NCI-H2107 treated with DMSO at 0.1 percent for 48 hours (cell line): Measurements from ENCODE around the gene MTFR1L.
A peak's percentile ranks its signal among the peaks of the same experiment; 100 is the strongest.
"Not testable (repeated sequence)": the region's sequence is repeated elsewhere in the genome, so short reads cannot be mapped to it uniquely, and the experiment has no call there.

Experiments used
- DNase-seq: peaks from one replicate; lab custom pipeline; 2025; ENCODE audit not compliant: unreplicated experiment; lab: John Stamatoyannopoulos, UW

Gene MTFR1L

GRCh38 chr1:25825605-25826004 is 5.9 kb downstream of the MTFR1L start:
- DNase-seq, result no peak

GRCh38 chr1:25826571-25826970 is 6.8 kb downstream of the MTFR1L start:
- no peak for DNase-seq

GRCh38 chr1:25828491-25828890 is 8.7 kb downstream of the MTFR1L start:
- no peak for DNase-seq

- DNase-seq, result no peak
These were observed 9.3 kb downstream of the MTFR1L start for GRCh38 chr1:25829046-25829445.

GRCh38 chr1:25831569-25832196 is 11.9 kb downstream of the MTFR1L start:
- no peak for DNase-seq

GRCh38 chr1:25832336-25833037 is 12.7 kb downstream of the MTFR1L start:
- no peak for DNase-seq

GRCh38 chr1:25833158-25833557 is 13.4 kb downstream of the MTFR1L start:
- no peak for DNase-seq

GRCh38 chr1:25834894-25835293 is 15.1 kb downstream of the MTFR1L start:
- no peak for DNase-seq

- no peak for DNase-seq
These were observed 16.9 kb downstream of the MTFR1L start for GRCh38 chr1:25836695-25837094.

GRCh38 chr1:25837262-25837875 is 17.6 kb downstream of the MTFR1L start:
- DNase-seq, result peak; percentile 54

- not testable (repeated sequence) for DNase-seq
These were observed 20.1 kb downstream of the MTFR1L start for GRCh38 chr1:25839808-25840207.

- DNase-seq, result no peak
These were observed 23.7 kb downstream of the MTFR1L start for GRCh38 chr1:25843483-25843882.

- no peak for DNase-seq
These were observed 25.0 kb downstream of the MTFR1L start for GRCh38 chr1:25844536-25845337.

GRCh38 chr1:25845664-25846063 is 25.9 kb downstream of the MTFR1L start:
- no peak for DNase-seq

GRCh38 chr1:25847929-25848328 is 28.2 kb downstream of the MTFR1L start:
- no peak for DNase-seq

GRCh38 chr1:25848531-25848930 is 28.8 kb downstream of the MTFR1L start:
- DNase-seq, result no peak

GRCh38 chr1:25854554-25854953 is 34.8 kb downstream of the MTFR1L start:
- peak; percentile 43 for DNase-seq

- DNase-seq, result no peak
These were observed 37.1 kb downstream of the MTFR1L start for GRCh38 chr1:25856856-25857255.

GRCh38 chr1:25858494-25858893 is 38.7 kb downstream of the MTFR1L start:
- no peak for DNase-seq

GRCh38 chr1:25858906-25859789 is 39.4 kb downstream of the MTFR1L start, which contains the start of gene AUNIP:
Gene AUNIP (minus strand): TSS chr1:25859457. CDS start chr1:25859357, 100 bp downstream.
- DNase-seq, result peak; percentile 76
